NCI-H187 (cell line): ENCODE measurements around the gene HJV.

ENCODE experiments used
- DNase-seq, 2 experiments: peaks; one replicate each; lab custom pipeline; 2025; lab: John Stamatoyannopoulos, UW

The HJV gene

GRCh38 chr1:145977486-145978470 lies 43.8 kb downstream of the HJV start:
- DNase-seq: peak; percentile 63 to 80

DNA sequence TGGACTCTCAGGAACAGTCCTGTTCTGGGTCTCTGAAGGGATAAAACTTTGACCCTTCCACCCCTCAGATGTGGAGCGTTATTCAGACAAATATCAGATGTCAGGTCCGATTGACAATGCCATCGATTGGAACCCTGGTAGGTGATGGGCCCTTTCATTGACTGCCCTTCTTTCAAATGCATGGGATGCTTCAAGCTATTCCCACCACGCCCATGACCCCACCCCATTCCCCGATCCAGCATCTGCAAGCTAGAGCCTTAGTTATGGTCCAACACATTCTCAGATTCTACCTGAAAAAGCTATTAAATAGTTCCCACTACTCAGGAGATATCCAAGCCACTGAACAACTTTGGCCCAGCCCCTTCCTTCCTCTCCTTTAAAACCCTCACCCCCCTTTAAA lies 44.5 kb downstream of the HJV start:
- no peak for DNase-seq

DNA sequence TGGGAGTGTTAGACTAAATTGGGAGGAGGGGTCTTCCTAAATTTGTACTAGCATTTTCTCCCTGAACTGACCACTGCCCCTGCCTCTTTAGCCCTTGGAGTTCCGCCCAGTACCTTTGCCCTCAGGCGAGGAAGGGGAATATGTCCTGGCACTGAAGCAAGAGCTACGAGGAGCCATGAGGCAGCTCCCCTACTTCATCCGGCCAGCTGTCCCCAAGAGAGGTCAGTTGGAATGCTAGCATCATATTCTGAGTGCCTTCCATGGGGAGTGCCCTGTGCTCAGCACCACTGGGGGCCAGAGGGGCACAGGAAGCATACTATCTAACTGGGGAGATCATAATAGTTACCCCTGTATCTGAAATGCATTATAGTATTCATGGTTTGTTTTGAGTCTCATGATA lies 46.3 kb downstream of the HJV start:
- DNase-seq: no peak

- no peak for DNase-seq
Measured at GRCh38 chr1:145974721-145975120, 46.8 kb downstream of the HJV start.

GRCh38 chr1:145972580-145972979 lies 49.0 kb downstream of the HJV start:
- DNase-seq: no peak
